Upper lobe of right lung (tissue), 1 donor: ENCODE results near the gene BTD. TPM values are rescaled to one million over a fixed set of nuclear protein-coding genes. Genes with fewer than 3 reads are reported as not detected.

Source experiments
- ATAC-seq: fragments of 200-7000 bp; cut with Tn5 transposase; one replicate; pipeline ENCODE4 v1.9.1; 2020; ENCODE audit warnings: mild to moderate bottlenecking, moderate library complexity
- DNase-seq: peaks from one replicate; pipeline ENCODE4 v3.0.0-alpha.2; 2020
- H3K27ac ChIP-seq: fragments of 200-600 bp; one replicate; pipeline ENCODE4 v1.8.0; 2022
- H3K27me3 ChIP-seq: fragments of 200-600 bp; one replicate; pipeline ENCODE4 v1.8.0; 2022; ENCODE audit warnings: mild to moderate bottlenecking
- H3K36me3 ChIP-seq: fragments of 200-600 bp; one replicate; pipeline ENCODE4 v1.8.0; 2022
- H3K4me1 ChIP-seq: fragments of 200-600 bp; one replicate; pipeline ENCODE4 v1.8.0; 2022
- H3K4me3 ChIP-seq: fragments of 200-600 bp; one replicate; pipeline ENCODE4 v1.8.0; 2022; ENCODE audit warnings: mild to moderate bottlenecking
- H3K9me3 ChIP-seq: fragments of 200-600 bp; one replicate; pipeline ENCODE4 v1.8.0; 2022
- intact Hi-C: fragments of 100-400 bp; cut with DNase I; formaldehyde crosslinking; loops from one replicate; pipeline ENCODE4 v1.11.0; 2022
- total RNA-seq: library from RNA; stranded (reverse); fragmentation: NEBNext Ultra II Directional; extraction: Animal tissue kit (Norgen Biotek cat#: 25700); gene quantifications from one replicate; pipeline ENCODE4 v1.2.1, GENCODE V29; 2021
- TF ChIP-seq, protein P1 (sequence below): fragments of 200-600 bp; IDR thresholded peaks from one replicate; pipeline ENCODE4 v1.8.0; 2022; ENCODE audit warnings: antibody characterized with exemption
- donor health status: DM: no; HTN: yes; CAD: no; lungs with severe emphysema.

Gene BTD
- total RNA-seq, 1 donor from 2014 or later: 24.6 TPM

DNA sequence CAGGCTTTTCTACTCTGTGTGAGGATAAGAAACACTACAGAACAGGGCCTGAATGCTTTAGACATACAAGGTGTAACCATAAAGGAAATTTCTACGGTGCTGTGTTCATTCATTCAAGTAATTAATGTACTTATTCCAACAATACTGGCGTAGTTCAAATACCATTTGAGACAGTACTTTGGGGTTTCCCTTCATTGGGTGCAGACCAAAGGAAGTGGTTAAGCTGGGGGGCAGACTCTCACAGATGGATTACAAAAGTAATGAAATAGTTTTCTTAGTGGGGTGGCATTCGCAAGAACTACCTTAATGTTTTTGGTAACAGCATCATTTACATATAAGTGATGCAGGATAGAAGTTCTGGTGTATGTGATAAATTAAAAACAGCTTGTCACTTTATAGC lies 65.9 kb downstream of the BTD start:
- DNase-seq: no peak
- no peaks in the 10 kb centered on the region for H3K27me3 ChIP-seq
- TF ChIP-seq, protein P1, sequence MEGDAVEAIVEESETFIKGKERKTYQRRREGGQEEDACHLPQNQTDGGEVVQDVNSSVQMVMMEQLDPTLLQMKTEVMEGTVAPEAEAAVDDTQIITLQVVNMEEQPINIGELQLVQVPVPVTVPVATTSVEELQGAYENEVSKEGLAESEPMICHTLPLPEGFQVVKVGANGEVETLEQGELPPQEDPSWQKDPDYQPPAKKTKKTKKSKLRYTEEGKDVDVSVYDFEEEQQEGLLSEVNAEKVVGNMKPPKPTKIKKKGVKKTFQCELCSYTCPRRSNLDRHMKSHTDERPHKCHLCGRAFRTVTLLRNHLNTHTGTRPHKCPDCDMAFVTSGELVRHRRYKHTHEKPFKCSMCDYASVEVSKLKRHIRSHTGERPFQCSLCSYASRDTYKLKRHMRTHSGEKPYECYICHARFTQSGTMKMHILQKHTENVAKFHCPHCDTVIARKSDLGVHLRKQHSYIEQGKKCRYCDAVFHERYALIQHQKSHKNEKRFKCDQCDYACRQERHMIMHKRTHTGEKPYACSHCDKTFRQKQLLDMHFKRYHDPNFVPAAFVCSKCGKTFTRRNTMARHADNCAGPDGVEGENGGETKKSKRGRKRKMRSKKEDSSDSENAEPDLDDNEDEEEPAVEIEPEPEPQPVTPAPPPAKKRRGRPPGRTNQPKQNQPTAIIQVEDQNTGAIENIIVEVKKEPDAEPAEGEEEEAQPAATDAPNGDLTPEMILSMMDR: no peak
- intact Hi-C loops: no loop called here
- no peaks in the 10 kb centered on the region for H3K4me1 ChIP-seq
- peaks cover 29% of the 10 kb centered on the region for H3K36me3 ChIP-seq
- H3K4me3 ChIP-seq: no peak overlapping the region
- ATAC-seq: no peak
- no peaks in the 10 kb centered on the region for H3K9me3 ChIP-seq
- H3K27ac ChIP-seq: no peak overlapping the region

DNA sequence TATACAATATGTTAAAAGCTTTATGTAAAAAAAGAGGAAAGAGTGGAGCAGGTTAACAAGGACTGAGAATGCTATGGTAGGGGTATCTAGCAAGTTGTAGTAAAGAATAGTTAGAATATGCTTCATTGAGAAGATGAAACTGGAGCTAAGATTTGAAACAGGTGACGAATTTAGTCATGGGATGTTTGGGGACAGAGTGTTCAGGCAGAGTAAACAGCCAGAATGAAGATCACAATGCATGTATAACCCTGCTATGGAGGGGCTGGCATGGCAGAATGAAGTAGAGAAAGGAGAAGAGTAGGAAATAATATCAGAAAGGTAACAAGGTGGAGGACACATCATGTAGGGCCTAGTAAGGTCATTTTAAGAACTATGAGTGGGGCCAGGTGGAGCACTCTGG lies 72.0 kb downstream of the BTD start:
- Histone ChIP-seq H3K27me3 (no peaks in the 10 kb centered on the region), H3K9me3 (no peaks in the 10 kb centered on the region), H3K27ac (no peak overlapping the region), H3K4me3 (no peak overlapping the region), H3K36me3 (peaks cover 76% of the 10 kb centered on the region), H3K4me1 (no peaks in the 10 kb centered on the region)
- DNase-seq (no peak), ATAC-seq (no peak)
- intact Hi-C loops: no loop called here
- TF ChIP-seq, protein P1: no peak

DNA sequence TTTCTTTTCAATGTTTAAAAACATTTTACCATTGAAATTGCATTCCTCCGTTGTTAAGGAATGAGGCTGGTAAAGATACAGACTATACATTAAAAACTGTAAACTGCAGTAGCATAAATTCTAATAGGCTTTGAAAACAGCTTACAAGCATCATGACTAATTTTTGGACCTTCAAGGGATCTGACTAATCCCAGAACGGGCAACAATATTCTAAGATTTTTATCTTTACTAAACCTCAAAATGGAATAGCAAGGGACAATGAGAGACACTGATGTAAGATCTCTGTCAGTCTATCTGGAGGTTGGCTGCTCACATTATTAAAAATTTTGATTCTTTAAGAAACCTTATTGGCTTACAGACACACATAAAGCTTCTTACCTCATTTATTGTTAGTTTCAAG lies 74.7 kb downstream of the BTD start:
- TF ChIP-seq, protein P1: no peak
- intact Hi-C loops: no loop called here
- ATAC-seq: no peak
- no peak overlapping the region for H3K27ac ChIP-seq
- H3K4me3 ChIP-seq: no peak overlapping the region
- DNase-seq: no peak
- no peaks in the 10 kb centered on the region for H3K9me3 ChIP-seq
- no peaks in the 10 kb centered on the region for H3K27me3 ChIP-seq
- peaks cover 73% of the 10 kb centered on the region for H3K36me3 ChIP-seq
- H3K4me1 ChIP-seq: no peaks in the 10 kb centered on the region

DNA sequence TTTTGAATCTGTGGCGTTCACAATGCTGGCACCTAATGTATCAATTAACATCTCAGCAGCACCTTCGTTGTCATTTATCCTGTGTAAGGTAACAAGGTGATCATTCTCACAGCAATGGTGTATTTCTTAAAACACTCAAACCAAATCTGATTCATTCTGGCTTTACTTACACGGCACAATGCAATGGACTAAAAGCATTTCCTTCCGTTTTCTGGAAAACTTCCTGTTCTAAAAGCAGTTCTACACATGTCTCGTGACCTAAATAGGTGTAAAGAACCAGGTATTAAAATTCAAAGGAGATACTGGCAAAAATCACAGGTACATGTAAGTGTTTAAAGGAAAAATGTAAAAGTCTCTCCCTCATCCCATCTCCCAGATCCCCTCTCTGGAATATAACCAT lies 77.8 kb downstream of the BTD start:
- DNase-seq: no peak
- TF ChIP-seq, protein P1: no peak

DNA sequence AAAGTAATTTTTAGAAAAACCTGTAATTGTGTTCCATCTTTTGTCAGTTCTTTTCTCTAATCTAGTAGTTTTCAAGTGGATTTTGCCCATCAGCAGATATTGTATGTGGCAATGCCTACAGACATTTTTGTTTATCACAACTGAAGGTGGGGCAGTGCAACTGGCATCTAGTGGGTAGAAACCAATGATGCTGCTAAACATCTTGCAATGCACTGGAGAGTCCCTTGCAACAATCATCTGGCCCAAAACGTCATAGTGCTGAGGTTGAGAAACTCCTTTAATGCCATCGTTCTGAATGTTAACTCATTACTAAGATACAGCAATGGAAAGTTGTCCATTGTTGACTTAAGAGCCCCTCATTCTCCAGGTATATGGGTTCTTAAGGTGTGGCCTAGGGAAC lies 80.1 kb downstream of the BTD start:
- Histone ChIP-seq H3K36me3 (peaks cover 57% of the 10 kb centered on the region), H3K27me3 (no peaks in the 10 kb centered on the region)

More for the DNA sequence above, 77.8 kb downstream of the BTD start:
- intact Hi-C loops: no loop called here
- Histone ChIP-seq H3K27me3 (no peaks in the 10 kb centered on the region), H3K4me3 (no peak overlapping the region), H3K4me1 (peaks cover 8% of the 10 kb centered on the region), H3K27ac (no peak overlapping the region), H3K9me3 (no peaks in the 10 kb centered on the region), H3K36me3 (peaks cover 58% of the 10 kb centered on the region)
- ATAC-seq: no peak

More for the DNA sequence above, 80.1 kb downstream of the BTD start:
- TF ChIP-seq, protein P1: no peak
- ATAC-seq (no peak), DNase-seq (no peak)
- no peak overlapping the region for H3K4me3 ChIP-seq
- no peaks in the 10 kb centered on the region for H3K9me3 ChIP-seq
- peaks cover 8% of the 10 kb centered on the region for H3K4me1 ChIP-seq
- intact Hi-C loops: no loop called here
- no peak overlapping the region for H3K27ac ChIP-seq
